22Rv1 (cell line): ENCODE results near the gene MATCAP1.

Source experiments
- H3K27ac ChIP-seq: fragments of 450-650 bp; 2 replicates; pipeline ENCODE4 v1.5.1; 2017
- CTCF ChIP-seq: fragments of 450-650 bp; IDR thresholded peaks from 2 replicates; pipeline ENCODE4 v1.5.1; 2017; ENCODE audit warnings: mild to moderate bottlenecking
- ZFX ChIP-seq: fragments of 450-650 bp; IDR thresholded peaks from 2 replicates; pipeline ENCODE4 v1.6.1; 2017; ENCODE audit warnings: antibody characterized with exemption, borderline replicate concordance

Gene MATCAP1

DNA sequence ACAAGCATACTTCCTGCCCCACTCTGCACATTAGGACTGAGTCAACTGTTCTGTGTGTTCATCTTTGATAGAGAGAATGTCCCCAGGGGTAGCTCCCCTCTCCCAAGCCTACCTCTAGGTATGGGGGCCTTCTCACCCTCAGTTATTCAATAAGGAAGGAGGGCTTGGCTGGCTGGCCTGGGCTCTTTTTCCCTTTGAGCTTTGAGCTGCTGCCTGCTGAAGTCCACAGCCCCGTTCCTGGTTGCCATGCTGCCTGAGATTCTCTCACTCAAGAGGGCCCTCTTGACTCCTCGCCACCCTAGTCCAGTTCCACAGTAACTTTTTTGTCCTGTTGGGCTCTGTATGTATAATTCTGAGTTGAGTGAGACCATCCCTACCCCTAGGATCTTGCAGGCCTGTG, 38.0 kb downstream of the MATCAP1 start:
- no peak overlapping the region for H3K27ac ChIP-seq
- no peak for TF ChIP-seq CTCF
- no peak for TF ChIP-seq ZFX

DNA sequence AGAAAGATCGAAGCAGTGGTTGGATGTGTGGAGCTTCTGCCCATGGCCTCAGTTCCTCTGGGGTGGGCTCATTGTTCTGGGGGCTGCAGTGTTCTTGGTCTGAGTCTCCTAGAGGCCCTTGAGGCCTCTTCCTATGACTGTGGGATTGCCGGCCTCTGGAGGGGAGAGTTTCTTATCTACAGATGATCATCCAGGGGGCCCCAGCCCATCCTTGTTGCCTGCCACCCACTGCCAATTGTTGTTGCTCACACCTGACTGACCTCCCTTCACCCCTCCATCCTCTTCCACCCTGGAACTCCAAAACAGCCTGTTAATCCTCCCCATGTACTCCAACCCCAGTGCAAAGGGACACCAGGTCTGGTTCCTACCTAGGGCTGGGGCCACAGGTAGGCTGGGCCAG, 38.8 kb downstream of the MATCAP1 start:
- TF ChIP-seq ZFX (no peak), CTCF (no peak)
- H3K27ac ChIP-seq, result no peak overlapping the region

DNA sequence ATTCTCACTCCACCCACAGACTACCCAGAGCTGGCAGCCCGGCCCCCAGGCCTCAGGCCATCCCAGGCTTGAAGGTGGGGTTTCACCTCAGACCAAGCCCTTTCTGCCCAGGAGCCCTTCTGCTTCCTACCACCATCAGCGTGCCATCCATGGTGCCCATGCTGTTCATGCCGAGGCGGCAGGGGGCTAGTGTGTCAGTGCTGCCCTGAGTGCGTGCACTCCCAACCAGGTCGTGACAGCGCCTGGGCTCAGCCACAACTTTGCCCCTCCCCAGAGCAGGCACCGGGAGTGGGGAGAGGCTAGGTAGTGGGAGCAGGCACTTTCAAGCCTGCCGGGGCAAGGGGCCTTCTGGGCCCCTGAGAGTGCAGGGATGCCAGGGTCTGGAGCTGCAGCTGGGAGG, 41.4 kb downstream of the MATCAP1 start:
- TF ChIP-seq ZFX (no peak), CTCF (no peak)
- H3K27ac ChIP-seq, result no peak overlapping the region

DNA sequence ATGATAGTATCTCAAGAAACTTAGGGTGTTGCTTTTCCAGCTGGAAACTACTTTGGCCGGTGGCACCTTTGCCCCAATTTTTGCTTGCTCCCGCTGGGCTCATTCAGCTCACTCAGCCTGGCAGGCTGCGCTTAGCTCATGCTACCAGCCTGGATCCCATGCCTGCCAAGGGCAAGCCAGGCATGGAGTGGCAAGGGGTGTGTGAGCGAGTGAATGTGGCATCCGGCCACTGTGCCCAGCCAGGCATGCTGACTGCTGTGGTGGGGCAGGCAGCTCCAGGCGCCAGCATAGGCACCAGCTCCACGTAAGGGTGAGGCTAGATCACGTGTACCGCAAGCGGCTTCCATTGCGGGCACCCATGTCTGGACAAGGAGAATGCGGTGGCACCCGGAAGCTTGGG, 42.4 kb downstream of the MATCAP1 start:
- no peak overlapping the region for H3K27ac ChIP-seq
- TF ChIP-seq CTCF (no peak), ZFX (no peak)

- TF ChIP-seq CTCF, result no peak
- TF ChIP-seq ZFX, result no peak
- no peak overlapping the region for H3K27ac ChIP-seq
These were observed 46.2 kb downstream of the MATCAP1 start for GRCh38 chr16:67137605-67138004.

GRCh38 chr16:67129422-67129821, 54.3 kb downstream of the MATCAP1 start:
- no peak overlapping the region for H3K27ac ChIP-seq
- TF ChIP-seq ZFX, result no peak
- no peak for TF ChIP-seq CTCF

DNA sequence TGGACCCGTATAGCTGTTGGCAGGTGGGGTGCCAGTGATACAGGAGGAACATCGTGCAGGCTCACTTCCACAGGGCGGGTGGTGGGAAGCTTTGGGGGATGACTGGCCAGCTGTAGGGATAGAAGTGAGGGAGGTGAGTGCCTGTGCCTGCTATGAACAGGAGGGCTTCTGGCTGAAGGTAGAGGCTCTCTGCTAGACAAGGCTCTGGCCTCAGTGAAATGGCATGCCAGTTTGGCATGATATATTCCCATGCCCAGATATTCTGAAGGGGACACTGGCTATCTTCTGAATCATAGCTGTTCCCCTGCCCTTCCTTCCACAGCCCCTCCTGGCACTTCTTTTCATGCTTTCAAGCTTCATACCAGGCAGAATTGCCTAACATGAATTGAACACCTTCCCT, 54.9 kb downstream of the MATCAP1 start:
- H3K27ac ChIP-seq, result no peak overlapping the region
- TF ChIP-seq CTCF (no peak), ZFX (no peak)
